Lower lobe of right lung (tissue), 2 donors: ENCODE measurements around the gene DOCK10. TPM values are rescaled to one million over a fixed set of nuclear protein-coding genes. Genes with fewer than 3 reads are reported as not detected.

Experiments used
- ATAC-seq, 2 donors: fragments of 200-7000 bp; cut with Tn5 transposase; one replicate each; pipeline ENCODE4 v1.9.1; 2020 to 2022; ENCODE audit warnings: mild to moderate bottlenecking in 2 of 2, moderate library complexity in 2 of 2
- DNase-seq: peaks from one replicate; pipeline ENCODE4 v3.0.0-alpha.2; 2020
- H3K27ac ChIP-seq: fragments of 200-600 bp; one replicate; pipeline ENCODE4 v1.8.0; 2022
- H3K27me3 ChIP-seq: fragments of 200-600 bp; one replicate; pipeline ENCODE4 v1.8.0; 2022; ENCODE audit warnings: low read depth
- H3K36me3 ChIP-seq: fragments of 200-600 bp; one replicate; pipeline ENCODE4 v1.8.0; 2022; ENCODE audit warnings: mild to moderate bottlenecking
- H3K4me1 ChIP-seq: fragments of 200-600 bp; one replicate; pipeline ENCODE4 v1.8.0; 2022
- H3K4me3 ChIP-seq: fragments of 200-600 bp; one replicate; pipeline ENCODE4 v1.8.0; 2022; ENCODE audit warnings: mild to moderate bottlenecking
- H3K9me3 ChIP-seq: fragments of 200-600 bp; one replicate; pipeline ENCODE4 v1.8.0; 2022
- CTCF ChIP-seq: fragments of 200-600 bp; IDR thresholded peaks from one replicate; pipeline ENCODE4 v1.8.0; 2022; ENCODE audit warnings: antibody characterized with exemption, mild to moderate bottlenecking
- intact Hi-C: fragments of 100-400 bp; cut with DNase I; formaldehyde crosslinking; loops from one replicate; pipeline ENCODE4 v1.11.0; 2022
- total RNA-seq: library from RNA; stranded (reverse); fragmentation: NEBNext Ultra II Directional; extraction: Animal tissue kit (Norgen Biotek cat#: 25700); gene quantifications from one replicate; pipeline ENCODE4 v1.2.1, GENCODE V29; 2021
- donor health status: DM: no; HTN: yes; CAD: no; lungs with severe emphysema.

Gene DOCK10
- total RNA-seq, 1 donor from 2014 or later: 52.3 TPM

- TF ChIP-seq CTCF: no peak
- Histone ChIP-seq H3K27ac (no peak overlapping the region), H3K9me3 (no peaks in the 10 kb centered on the region), H3K4me3 (no peak overlapping the region), H3K4me1 (no peaks in the 10 kb centered on the region), H3K36me3 (peaks cover 10% of the 10 kb centered on the region), H3K27me3 (no peaks in the 10 kb centered on the region)
- intact Hi-C loops: no loop called here
- no peak for ATAC-seq
- no peak for DNase-seq
These were observed 165.7 kb downstream of the DOCK10 start for GRCh38 chr2:224876522-224876921.

- intact Hi-C loops: no loop called here
- DNase-seq (no peak), ATAC-seq (no peak)
- no peak for TF ChIP-seq CTCF
- Histone ChIP-seq H3K27ac (no peak overlapping the region), H3K9me3 (no peaks in the 10 kb centered on the region), H3K4me3 (no peak overlapping the region), H3K36me3 (peaks cover 10% of the 10 kb centered on the region), H3K27me3 (no peaks in the 10 kb centered on the region), H3K4me1 (no peaks in the 10 kb centered on the region)
These were observed 166.4 kb downstream of the DOCK10 start for GRCh38 chr2:224875841-224876240.

DNA sequence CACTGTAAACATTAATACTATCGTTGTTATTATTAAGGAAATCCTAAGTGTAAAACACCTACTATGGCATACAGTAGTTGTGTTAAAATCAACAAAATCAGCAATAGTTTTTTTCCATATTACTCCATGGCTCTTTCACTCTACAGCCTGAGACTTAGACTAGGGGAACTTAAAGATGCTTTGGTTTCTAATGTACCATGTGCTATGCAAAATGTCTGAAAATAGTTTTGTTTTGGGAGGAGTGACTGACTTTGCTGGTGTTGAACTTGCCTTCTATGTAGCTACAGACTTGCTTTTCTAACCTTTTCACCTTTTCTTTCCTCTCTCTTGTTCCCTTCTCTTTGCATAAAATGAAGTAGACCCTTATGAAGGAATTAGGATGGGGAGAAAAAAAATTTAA lies 167.1 kb downstream of the DOCK10 start:
- Histone ChIP-seq H3K4me1 (no peaks in the 10 kb centered on the region), H3K36me3 (peaks cover 10% of the 10 kb centered on the region), H3K27me3 (no peaks in the 10 kb centered on the region), H3K9me3 (no peaks in the 10 kb centered on the region), H3K27ac (no peak overlapping the region), H3K4me3 (no peak overlapping the region)
- intact Hi-C loops: no loop called here
- no peak for DNase-seq
- no peak for ATAC-seq
- TF ChIP-seq CTCF: no peak

DNA sequence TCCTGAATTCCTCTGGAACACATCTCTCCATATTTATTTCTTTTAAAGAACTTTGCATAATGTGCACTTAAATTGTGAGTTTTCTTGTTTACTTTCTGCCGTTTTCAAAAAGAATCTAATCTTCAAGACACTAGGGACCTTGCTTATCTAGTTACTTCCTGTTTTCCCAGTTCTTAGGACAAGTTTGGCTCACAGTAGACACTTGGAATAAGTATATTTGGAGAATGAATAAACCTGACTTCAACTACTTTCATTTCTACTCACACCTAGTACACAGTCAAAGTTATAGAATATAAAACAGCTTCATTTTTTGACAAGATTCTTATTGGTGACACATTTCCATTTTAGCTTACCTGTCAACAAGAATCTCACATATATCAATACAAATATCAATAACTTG lies 170.5 kb downstream of the DOCK10 start:
- no peak for ATAC-seq
- Histone ChIP-seq H3K4me1 (no peaks in the 10 kb centered on the region), H3K4me3 (no peak overlapping the region), H3K9me3 (no peaks in the 10 kb centered on the region), H3K27me3 (no peaks in the 10 kb centered on the region), H3K36me3 (peaks cover 16% of the 10 kb centered on the region), H3K27ac (no peak overlapping the region)
- intact Hi-C loops: no loop called here
- no peak for TF ChIP-seq CTCF
- DNase-seq: no peak

- no peak for TF ChIP-seq CTCF
- Histone ChIP-seq H3K36me3 (peaks cover 6% of the 10 kb centered on the region), H3K4me1 (no peaks in the 10 kb centered on the region), H3K9me3 (no peaks in the 10 kb centered on the region), H3K27me3 (no peaks in the 10 kb centered on the region), H3K4me3 (no peak overlapping the region), H3K27ac (no peak overlapping the region)
- intact Hi-C loops: no loop called here
- ATAC-seq: no peak
- DNase-seq: no peak
These were observed 171.9 kb downstream of the DOCK10 start for GRCh38 chr2:224870341-224870740.
